HG03378 (cell line): ENCODE results near the gene TRIM43B.
"Not testable (repeated sequence)": the region's sequence is repeated elsewhere in the genome, so short reads cannot be mapped to it uniquely, and the experiment has no call there.

Source experiments
- ATAC-seq: cut with Tn5 transposase; IDR thresholded peaks from one replicate; pipeline ENCODE4 v1.9.1; 2021; ENCODE audit warnings: mild to moderate bottlenecking, moderate library complexity; ENCODE audit not compliant: unreplicated experiment

Gene TRIM43B

GRCh38 chr2:95434507-95435076, 50.0 kb downstream of the TRIM43B start:
- ATAC-seq: not testable (repeated sequence)

GRCh38 chr2:95433973-95434372, 50.6 kb downstream of the TRIM43B start:
- not testable (repeated sequence) for ATAC-seq

- not testable (repeated sequence) for ATAC-seq
Observed at GRCh38 chr2:95433373-95433772, 51.2 kb downstream of the TRIM43B start.

- ATAC-seq: not testable (repeated sequence)
Observed at GRCh38 chr2:95429748-95430467, 54.6 kb downstream of the TRIM43B start.

GRCh38 chr2:95427196-95427867, 57.2 kb downstream of the TRIM43B start:
- ATAC-seq: not testable (repeated sequence)
